Inflammatory macrophage treated with lipopolysaccharide for 1 hour (primary cell): ENCODE data around the gene CEP192.
"Not testable (repeated sequence)": the region's sequence is repeated elsewhere in the genome, so short reads cannot be mapped to it uniquely, and the experiment has no call there.

Source experiments
- DNase-seq, 2 donors: peaks; one replicate each; pipeline ENCODE4 v3.0.0-alpha.2; 2020 to 2022

CEP192 gene

GRCh38 chr18:12990967-12991820 is at the start of gene CEP192:
TSS of gene CEP192 (plus strand) at chr18:12991362. CDS start at chr18:12999425, 8,063 bp downstream.
- peak; percentile 98 to 99 for DNase-seq

GRCh38 chr18:12943215-12943614 is 47.9 kb upstream of the CEP192 start:
- DNase-seq, result no peak

- peak; percentile 10 to 13 for DNase-seq
These were observed 46.5 kb upstream of the CEP192 start for GRCh38 chr18:12944709-12945108.

- peak; percentile 38 to 39 for DNase-seq
These were observed 44.4 kb upstream of the CEP192 start for GRCh38 chr18:12946549-12947284.

GRCh38 chr18:12947285-12948049 is 43.7 kb upstream of the CEP192 start, which contains the start of gene SEH1L:
TSS of gene SEH1L (plus strand) at chr18:12948011. CDS start at chr18:12948122, 111 bp downstream.
- DNase-seq, result peak; percentile 97 to 100

GRCh38 chr18:12948050-12948804 is 42.9 kb upstream of the CEP192 start:
- DNase-seq, result peak; percentile 92 to 93

GRCh38 chr18:12958478-12958877 is 32.7 kb upstream of the CEP192 start:
- DNase-seq, result no peak

GRCh38 chr18:12960395-12960794 is 30.8 kb upstream of the CEP192 start:
- no peak for DNase-seq

- DNase-seq, result no peak
These were observed 30.2 kb upstream of the CEP192 start for GRCh38 chr18:12960853-12961397.

GRCh38 chr18:12963069-12963468 is 28.1 kb upstream of the CEP192 start:
- no peak for DNase-seq

- no peak for DNase-seq
These were observed 23.0 kb upstream of the CEP192 start for GRCh38 chr18:12968115-12968514.

- DNase-seq, result no peak
These were observed 22.5 kb upstream of the CEP192 start for GRCh38 chr18:12968619-12969018.

- peak; percentile 13 to 35 for DNase-seq
These were observed 17.5 kb upstream of the CEP192 start for GRCh38 chr18:12973562-12974213.

GRCh38 chr18:12975488-12975887 is 15.7 kb upstream of the CEP192 start:
- DNase-seq, result no peak

GRCh38 chr18:12976305-12976704 is 14.9 kb upstream of the CEP192 start:
- no peak for DNase-seq

GRCh38 chr18:12980065-12980464 is 11.1 kb upstream of the CEP192 start:
- not testable (repeated sequence) for DNase-seq

- no peak for DNase-seq
These were observed 1.6 kb upstream of the CEP192 start for GRCh38 chr18:12989397-12990122.

- DNase-seq, result peak; percentile 40 to 46
These were observed 1.1 kb upstream of the CEP192 start for GRCh38 chr18:12990123-12990475.

GRCh38 chr18:12990641-12990966 is 558 bp upstream of the CEP192 start:
- DNase-seq, result peak in 1 of 2 donors; percentile 28

- DNase-seq, result no peak
These were observed 638 bp downstream of the CEP192 start for GRCh38 chr18:12991821-12992179.

- no peak for DNase-seq
These were observed 2.3 kb downstream of the CEP192 start for GRCh38 chr18:12993439-12993838.
